ENCODE data around the gene TEX2.
"Not testable (repeated sequence)": the region's sequence is repeated elsewhere in the genome, so short reads cannot be mapped to it uniquely, and the experiment has no call there.

Gene TEX2

GRCh38 chr17:64209983-64210382 lies 53.1 kb downstream of the TEX2 start:
- DNase-seq (ENCODE audit: low read depth), result no peak

- no peak for DNase-seq (ENCODE audit: low read depth)
Observed at GRCh38 chr17:64209356-64209941, 53.6 kb downstream of the TEX2 start.

- DNase-seq (ENCODE audit: low read depth), result not testable (repeated sequence)
Observed at GRCh38 chr17:64208656-64209055, 54.4 kb downstream of the TEX2 start.

- DNase-seq (ENCODE audit: low read depth), result no peak
Observed at GRCh38 chr17:64205804-64206203, 57.3 kb downstream of the TEX2 start.

- DNase-seq (ENCODE audit: low read depth), result no peak
Observed at GRCh38 chr17:64203630-64204029, 59.4 kb downstream of the TEX2 start.

GRCh38 chr17:64202683-64203344 lies 60.2 kb downstream of the TEX2 start:
- peak; percentile 37 for DNase-seq (ENCODE audit: low read depth)

- DNase-seq (ENCODE audit: low read depth), result no peak
Observed at GRCh38 chr17:64200080-64201032, 62.7 kb downstream of the TEX2 start.

- no peak for DNase-seq (ENCODE audit: low read depth)
Observed at GRCh38 chr17:64198331-64199090, 64.5 kb downstream of the TEX2 start.

GRCh38 chr17:64196601-64197000 lies 66.5 kb downstream of the TEX2 start:
- peak; percentile 71 for DNase-seq (ENCODE audit: low read depth)

GRCh38 chr17:64193561-64193960 lies 69.5 kb downstream of the TEX2 start:
- no peak for DNase-seq (ENCODE audit: low read depth)

- no peak for DNase-seq (ENCODE audit: low read depth)
Observed at GRCh38 chr17:64192589-64192988, 70.5 kb downstream of the TEX2 start.

- DNase-seq (ENCODE audit: low read depth), result no peak
Observed at GRCh38 chr17:64190472-64190871, 72.6 kb downstream of the TEX2 start.

- no peak for DNase-seq (ENCODE audit: low read depth)
Observed at GRCh38 chr17:64188088-64188487, 75.0 kb downstream of the TEX2 start.

GRCh38 chr17:64187093-64187895 lies 75.8 kb downstream of the TEX2 start:
- no peak for DNase-seq (ENCODE audit: low read depth)

GRCh38 chr17:64186171-64187092 lies 76.6 kb downstream of the TEX2 start:
- no peak for DNase-seq (ENCODE audit: low read depth)

- DNase-seq (ENCODE audit: low read depth), result not testable (repeated sequence)
Observed at GRCh38 chr17:64185557-64185956, 77.5 kb downstream of the TEX2 start.

- DNase-seq (ENCODE audit: low read depth), result no peak
Observed at GRCh38 chr17:64185101-64185500, 78.0 kb downstream of the TEX2 start.

GRCh38 chr17:64183815-64184214 lies 79.2 kb downstream of the TEX2 start:
- DNase-seq (ENCODE audit: low read depth), result no peak

GRCh38 chr17:64182325-64183012 lies 80.6 kb downstream of the TEX2 start:
- DNase-seq (ENCODE audit: low read depth), result no peak
